CD4-positive, alpha-beta T cell (primary cell): ENCODE data around the gene IQSEC3. TPM values are rescaled to one million over a fixed set of nuclear protein-coding genes. Genes with fewer than 3 reads are reported as not detected.
A peak's percentile ranks its signal among the peaks of the same experiment; 100 is the strongest.
"Not testable (repeated sequence)": the region's sequence is repeated elsewhere in the genome, so short reads cannot be mapped to it uniquely, and the experiment has no call there.

ENCODE experiments used
- ATAC-seq: fragments of 200-7000 bp; cut with Tn5 transposase; one replicate; pipeline ENCODE4 v1.10.0; 2022; ENCODE audit warnings: mild to moderate bottlenecking; ENCODE audit not compliant: poor library complexity
- CTCF ChIA-PET: fragments of 350-600 bp; sonication (Branson Sonifier 250); formaldehyde crosslinking; loops from one replicate; lab custom pipeline; 2021; ENCODE audit warnings: antibody characterized with exemption, inconsistent platforms; lab: Charles Lee
- POLR2A ChIA-PET: fragments of 350-600 bp; sonication (Branson Sonifier 250); formaldehyde crosslinking; loops from one replicate; lab custom pipeline; 2021; ENCODE audit warnings: antibody characterized with exemption, inconsistent platforms; lab: Charles Lee
- DNase-seq, 14 experiments: peaks; one replicate each; pipeline ENCODE4 v3.0.0-alpha.2; 2013 to 2020; ENCODE audit warnings: mixed read lengths in 2 of 14
- H3K27ac ChIP-seq, 2 donors: one replicate each; pipeline versions ENCODE4 v1.5.1 to v1.7.0; 2013; ENCODE audit warnings: low read length in 2 of 2, low read depth in 1 of 2, mild to moderate bottlenecking in 1 of 2
- H3K27me3 ChIP-seq, 2 experiments: 1 replicate in 1 of 2; 2 replicates in 1 of 2; pipeline versions ENCODE4 v1.6.1 to v1.7.0; 2013; ENCODE audit warnings: low read length in 2 of 2, control low read depth in 1 of 2, mild to moderate bottlenecking in 1 of 2, moderate library complexity in 1 of 2; ENCODE audit not compliant: insufficient read depth in 2 of 2, control insufficient read depth in 1 of 2
- H3K36me3 ChIP-seq: one replicate; pipeline ENCODE4 v1.6.1; 2013; ENCODE audit warnings: low read length, control low read depth; ENCODE audit not compliant: insufficient read depth
- H3K4me1 ChIP-seq: one replicate; pipeline ENCODE4 v1.6.1; 2013; ENCODE audit warnings: low read length, control low read depth; ENCODE audit not compliant: insufficient read depth
- H3K4me3 ChIP-seq: one replicate; pipeline ENCODE4 v1.5.1; 2013; ENCODE audit warnings: mild to moderate bottlenecking, low read length, moderate library complexity
- H3K9me3 ChIP-seq, 2 experiments: 1 replicate in 1 of 2; 2 replicates in 1 of 2; pipeline versions ENCODE4 v1.6.1 to v1.7.0; 2013; ENCODE audit warnings: low read length in 2 of 2, mild to moderate bottlenecking in 2 of 2, control low read depth in 1 of 2, moderate library complexity in 1 of 2; ENCODE audit not compliant: control insufficient read depth in 1 of 2, insufficient read depth in 1 of 2
- H3K27ac Mint-ChIP-seq: one replicate; pipeline ENCODE4 v1.8.0; 2020; ENCODE audit warnings: mixed read lengths
- H3K27me3 Mint-ChIP-seq: one replicate; pipeline ENCODE4 v1.8.0; 2021; ENCODE audit warnings: mixed read lengths
- H3K36me3 Mint-ChIP-seq: one replicate; pipeline ENCODE4 v1.8.0; 2021; ENCODE audit warnings: low read depth, mixed read lengths
- H3K4me1 Mint-ChIP-seq: one replicate; pipeline ENCODE4 v1.8.0; 2021; ENCODE audit warnings: low read depth, mixed read lengths
- H3K4me3 Mint-ChIP-seq: one replicate; pipeline ENCODE4 v1.8.0; 2020; ENCODE audit warnings: mild to moderate bottlenecking, mixed read lengths
- H3K9me3 Mint-ChIP-seq: one replicate; pipeline ENCODE4 v1.8.0; 2020; ENCODE audit warnings: mixed read lengths
- CTCF ChIP-seq: fragments of 200-600 bp; IDR thresholded peaks from one replicate; pipeline ENCODE4 v1.8.0; 2022; ENCODE audit warnings: antibody characterized with exemption, mild to moderate bottlenecking
- intact Hi-C, 2 experiments: fragments of 100-400 bp; cut with DNase I in 1 of 2; cut with micrococcal nuclease in 1 of 2; formaldehyde crosslinking; loops; one replicate each; pipeline versions ENCODE4 v1.15.1 to v1.9.0; 2023 to 2025; cut with DNase I, micrococcal nuclease
- total RNA-seq, 174 experiments: library from RNA in 2 of 174; stranded (reverse) in 2 of 174; gene quantifications; one replicate each; pipeline ENCODE4 v1.2.3 and lab custom pipeline; 2021 to 2026

Gene IQSEC3
- total RNA-seq, 2 experiments from 2014 or later = 0.19 TPM; not detected in 1

- H3K9me3 Mint-ChIP-seq, H3K27ac Mint-ChIP-seq, H3K4me3 Mint-ChIP-seq, H3K4me1 ChIP-seq, ATAC-seq, H3K4me1 Mint-ChIP-seq, DNase-seq, H3K36me3 ChIP-seq, H3K27ac ChIP-seq, H3K9me3 ChIP-seq, H3K4me3 ChIP-seq, H3K36me3 Mint-ChIP-seq, POLR2A ChIA-PET, intact Hi-C loops, CTCF ChIA-PET: not testable (repeated sequence)
- peaks cover 22 to 40% of the 10 kb centered on the region in 2 experiments for H3K27me3 ChIP-seq
- peaks cover 53% of the 10 kb centered on the region for H3K27me3 Mint-ChIP-seq
Observed at GRCh38 chr12:77101-77719, 10.6 kb downstream of the IQSEC3 start.

- H3K36me3 ChIP-seq, H3K36me3 Mint-ChIP-seq, H3K9me3 Mint-ChIP-seq, H3K4me1 Mint-ChIP-seq, H3K4me3 ChIP-seq, H3K27ac Mint-ChIP-seq, H3K4me3 Mint-ChIP-seq, H3K4me1 ChIP-seq, H3K27ac ChIP-seq, ATAC-seq, intact Hi-C loops, CTCF ChIA-PET, POLR2A ChIA-PET, H3K9me3 ChIP-seq: not testable (repeated sequence)
- H3K27me3 Mint-ChIP-seq = peaks cover 60% of the 10 kb centered on the region
- H3K27me3 ChIP-seq = peaks cover 22 to 40% of the 10 kb centered on the region in 2 experiments
- DNase-seq = peak in 1 of 14 experiments; percentile 4
Observed at GRCh38 chr12:77769-78383, 11.3 kb downstream of the IQSEC3 start.

GRCh38 chr12:78981-79380 is 12.4 kb downstream of the IQSEC3 start:
- H3K27ac ChIP-seq = no peak overlapping the region
- Mint-ChIP-seq H3K9me3 (no peaks in the 10 kb centered on the region), H3K4me1 (peaks cover 5% of the 10 kb centered on the region), H3K27ac (no peak overlapping the region), H3K27me3 (peaks cover 65% of the 10 kb centered on the region), H3K4me3 (no peak overlapping the region), H3K36me3 (no peaks in the 10 kb centered on the region)
- DNase-seq (no peak), ATAC-seq (no peak)
- peaks cover 24 to 40% of the 10 kb centered on the region in 2 experiments for H3K27me3 ChIP-seq
- no peaks in the 10 kb centered on the region for H3K4me1 ChIP-seq
- CTCF ChIA-PET = no interaction called here
- TF ChIP-seq CTCF = no peak
- POLR2A ChIA-PET = no interaction called here
- no peak overlapping the region for H3K4me3 ChIP-seq
- H3K36me3 ChIP-seq = no peaks in the 10 kb centered on the region
- intact Hi-C loops = no loop called here
- no peaks in the 10 kb centered on the region for H3K9me3 ChIP-seq

GRCh38 chr12:80681-81190 is 14.2 kb downstream of the IQSEC3 start:
- Mint-ChIP-seq H3K4me1 (peaks cover 5% of the 10 kb centered on the region), H3K27ac (no peak overlapping the region), H3K4me3 (no peak overlapping the region), H3K36me3 (no peaks in the 10 kb centered on the region), H3K27me3 (peaks cover 56% of the 10 kb centered on the region), H3K9me3 (no peaks in the 10 kb centered on the region)
- ChIA-PET POLR2A (no interaction called here), CTCF (no interaction called here)
- H3K4me3 ChIP-seq = no peak overlapping the region
- DNase-seq (no peak), ATAC-seq (no peak)
- peaks cover 0 to 7% of the 10 kb centered on the region in 2 experiments for H3K9me3 ChIP-seq
- peaks cover 29 to 38% of the 10 kb centered on the region in 2 experiments for H3K27me3 ChIP-seq
- intact Hi-C loops = no loop called here
- H3K36me3 ChIP-seq = no peaks in the 10 kb centered on the region
- no peak overlapping the region for H3K27ac ChIP-seq
- H3K4me1 ChIP-seq = no peaks in the 10 kb centered on the region
- TF ChIP-seq CTCF = no peak
